DMS 273 treated with DMSO at 0.1 percent for 48 hours (cell line): Measurements from ENCODE around the gene MYH8.

ENCODE experiments used
- DNase-seq: peaks from one replicate; lab custom pipeline; 2025; lab: John Stamatoyannopoulos, UW

MYH8 gene

GRCh38 chr17:10380631-10381408 is 40.9 kb downstream of the MYH8 start:
- no peak for DNase-seq

- DNase-seq = no peak
Measured at GRCh38 chr17:10372906-10373305, 48.8 kb downstream of the MYH8 start, which contains the start of gene MYH13. Gene MYH13, minus strand, starts transcription at chr17:10373006. Its CDS starts 8,476 bp downstream, at chr17:10364530.

GRCh38 chr17:10370016-10370608 is 51.6 kb downstream of the MYH8 start:
- DNase-seq = no peak

GRCh38 chr17:10369239-10369638 is 52.5 kb downstream of the MYH8 start:
- no peak for DNase-seq

GRCh38 chr17:10368561-10368960 is 53.2 kb downstream of the MYH8 start:
- no peak for DNase-seq

GRCh38 chr17:10360578-10360977 is 61.2 kb downstream of the MYH8 start:
- DNase-seq = no peak

- DNase-seq = no peak
Measured at GRCh38 chr17:10357768-10358167, 64.0 kb downstream of the MYH8 start.

- DNase-seq = no peak
Measured at GRCh38 chr17:10354651-10355050, 67.1 kb downstream of the MYH8 start.

GRCh38 chr17:10352893-10353292 is 68.9 kb downstream of the MYH8 start:
- no peak for DNase-seq

GRCh38 chr17:10349403-10349802 is 72.3 kb downstream of the MYH8 start:
- DNase-seq = no peak

- no peak for DNase-seq
Measured at GRCh38 chr17:10344816-10345215, 76.9 kb downstream of the MYH8 start.
